ENCODE data around the gene OR2C1.

GRCh38 chr16:3400779-3401688 is 45.3 kb downstream of the OR2C1 start, which contains the start of the genes ZNF174 and ZSCAN32:
- TF ChIP-seq CTCF (IDR thresholded peaks at IDR 0.05): no peak
- TF ChIP-seq SIN3A (IDR thresholded peaks at IDR 0.05; ENCODE audit: borderline replicate concordance, insufficient read depth, low read depth, low read length): peak; percentile 64; the same call in 1 of the 2 replicates
- TF ChIP-seq TCF7L2 (IDR thresholded peaks at IDR 0.05; ENCODE audit: low read depth, low read length): 0 out of 2 replicates have a peak, but pooled peaks have one; percentile 39
- TF ChIP-seq POLR2AphosphoS5 (IDR thresholded peaks at IDR 0.05; ENCODE audit: low read depth, low read length): peak; percentile 86
- TF ChIP-seq REST (IDR thresholded peaks at IDR 0.05; ENCODE audit: insufficient read depth in 1 of 2, low read depth in 2 of 2, low read length in 1 of 2): no peak

Measured in Panc1 (cell line).